Endothelial cell of umbilical vein (primary cell): ENCODE data around the gene CHADL. TPM values are rescaled to one million over a fixed set of nuclear protein-coding genes. Genes with fewer than 3 reads are reported as not detected.

Experiments used
- BruUV-seq: library from RNA; stranded (reverse); fragments of 400-500 nt; replicated peaks from 2 replicates; lab custom pipeline; 2021; lab: Mats Ljungman, UMichigan
- CTCF ChIA-PET: fragments of 300-600, 350-600 bp; sonication (Branson Sonifier 250); formaldehyde crosslinking; loops from one replicate; lab custom pipeline; 2021; ENCODE audit warnings: antibody characterized with exemption, inconsistent platforms; lab: Charles Lee
- POLR2A ChIA-PET: fragments of 300-600, 350-600 bp; sonication (Branson Sonifier 250); formaldehyde crosslinking; loops from one replicate; lab custom pipeline; 2021; ENCODE audit warnings: antibody characterized with exemption, inconsistent platforms; lab: Charles Lee
- DNase-seq: peaks from one replicate; pipeline ENCODE4 v3.0.0-alpha.2; 2011; ENCODE audit warnings: low read depth, low spot score
- FAIRE-seq: peaks from 2 replicates; lab custom pipeline; 2011; peaks lifted over from hg19 to GRCh38; lab: Jason Lieb, UNC
- H2AFZ ChIP-seq: 2 replicates; pipeline ENCODE4 v1.6.0; 2012; ENCODE audit warnings: low read depth, low read length, control low read depth, inconsistent platforms
- H3K27ac ChIP-seq: 2 replicates; pipeline ENCODE4 v1.5.1; 2011; ENCODE audit warnings: low read depth, mild to moderate bottlenecking, control low read depth, low read length, moderate library complexity; ENCODE audit not compliant: insufficient read depth
- H3K27me3 ChIP-seq, 2 experiments: 2 replicates each; pipeline versions ENCODE4 v1.6.0 to v1.6.1; 2011; ENCODE audit warnings: low read length in 2 of 2, mixed read lengths in 1 of 2; ENCODE audit not compliant: control insufficient read depth in 2 of 2, insufficient read depth in 2 of 2
- H3K36me3 ChIP-seq, 2 experiments: 2 replicates in 1 of 2; 3 replicates in 1 of 2; pipeline ENCODE4 v1.5.1; 2011; ENCODE audit warnings: low read length in 2 of 2, mild to moderate bottlenecking in 1 of 2, moderate library complexity in 1 of 2; ENCODE audit not compliant: control insufficient read depth in 2 of 2, insufficient read depth in 2 of 2; ENCODE audit errors: extremely low read depth in 1 of 2
- H3K4me1 ChIP-seq: 3 replicates; pipeline ENCODE4 v1.5.1; 2011; ENCODE audit warnings: mild to moderate bottlenecking, low read length; ENCODE audit not compliant: control insufficient read depth, insufficient read depth; ENCODE audit errors: extremely low read depth
- H3K4me2 ChIP-seq: 2 replicates; pipeline ENCODE4 v1.6.1; 2011; ENCODE audit warnings: low read length, control low read depth, mixed read lengths; ENCODE audit not compliant: insufficient read depth
- H3K4me3 ChIP-seq, 3 experiments: fragments of 200-600 bp in 1 of 3; sonication (generic), shearing (Covaris generic) in 1 of 3; replicated peaks in 1 of 3; 2 replicates each; pipeline ENCODE4 v1.5.1; 2011 to 2016; ENCODE audit warnings: control low read depth in 3 of 3, low read length in 3 of 3, mild to moderate bottlenecking in 2 of 3, inconsistent platforms in 1 of 3, low read depth in 1 of 3, moderate library complexity in 1 of 3; ENCODE audit not compliant: insufficient read depth in 1 of 3
- H3K79me2 ChIP-seq: 2 replicates; pipeline ENCODE4 v1.6.0; 2012; ENCODE audit warnings: low read length, inconsistent platforms; ENCODE audit not compliant: control insufficient read depth, insufficient read depth
- H3K9ac ChIP-seq: replicated peaks from 2 replicates; pipeline ENCODE3; 2011; ENCODE audit warnings: low read length, control low read depth; ENCODE audit not compliant: insufficient read depth; ENCODE audit errors: extremely low read depth
- H3K9me1 ChIP-seq: replicated peaks from 3 replicates; pipeline ENCODE4 v1.6.0; 2011; ENCODE audit warnings: mild to moderate bottlenecking, low read length; ENCODE audit not compliant: control insufficient read depth, insufficient read depth; ENCODE audit errors: extremely low read depth
- H3K9me3 ChIP-seq: replicated peaks from 2 replicates; pipeline ENCODE4 v1.5.1; 2012; ENCODE audit warnings: low read length, inconsistent platforms; ENCODE audit not compliant: control insufficient read depth, insufficient read depth
- H4K20me1 ChIP-seq: replicated peaks from 2 replicates; pipeline ENCODE3; 2011; ENCODE audit warnings: mild to moderate bottlenecking, low read length; ENCODE audit not compliant: control insufficient read depth, insufficient read depth; ENCODE audit errors: extremely low read depth
- EZH2 ChIP-seq: IDR thresholded peaks from 2 replicates; pipeline ENCODE4 v1.6.1; 2012; ENCODE audit warnings: borderline replicate concordance, low read depth, mild to moderate bottlenecking, moderate library complexity, low read length, inconsistent platforms; ENCODE audit not compliant: severe bottlenecking
- FOS ChIP-seq: IDR thresholded peaks from 2 replicates; pipeline ENCODE4 v1.6.1; 2011; ENCODE audit warnings: mild to moderate bottlenecking, low read length, moderate library complexity, borderline replicate concordance; ENCODE audit not compliant: insufficient read depth
- GATA2 ChIP-seq: IDR thresholded peaks from 2 replicates; pipeline ENCODE4 v1.7.0; 2011; ENCODE audit warnings: low read depth, mild to moderate bottlenecking, moderate library complexity, mixed read lengths, low read length; ENCODE audit not compliant: insufficient read length, insufficient read depth
- JUN ChIP-seq: IDR thresholded peaks from 2 replicates; pipeline ENCODE4 v1.6.1; 2011; ENCODE audit warnings: borderline replicate concordance, low read depth; ENCODE audit not compliant: insufficient read length, insufficient read depth
- MAX ChIP-seq: IDR thresholded peaks from 2 replicates; pipeline ENCODE4 v1.6.1; 2011; ENCODE audit not compliant: insufficient read depth, insufficient read length
- MYC ChIP-seq: IDR thresholded peaks from one replicate; pipeline ENCODE4 v1.6.1; 2011; ENCODE audit warnings: mild to moderate bottlenecking, low read depth, low read length
- POLR2A ChIP-seq: IDR thresholded peaks from 2 replicates; pipeline ENCODE4 v1.6.1; 2012; ENCODE audit warnings: low read depth, mild to moderate bottlenecking, control low read depth, low read length
- POLR2AphosphoS5 ChIP-seq: IDR thresholded peaks from 2 replicates; pipeline ENCODE4 v1.6.1; 2012; ENCODE audit warnings: low read depth, mild to moderate bottlenecking, control low read depth, low read length, moderate library complexity; ENCODE audit not compliant: insufficient read depth
- dilution Hi-C: fragments of 300-500 bp; cut with MboI; formaldehyde crosslinking; loops from one replicate; pipeline ENCODE4 v1.15.0; 2019; ENCODE audit warnings: low sequenced_read_pairs; ENCODE audit not compliant: extremely low pct_ligation_motif_present
- intact Hi-C: fragments of 100-400 bp; cut with micrococcal nuclease; formaldehyde crosslinking; loops from one replicate; pipeline ENCODE4 v1.10.0; 2022
- polyA plus RNA-seq, 4 experiments: library from polyadenylated mRNA; depleted of rRNA in 3 of 4; stranded (reverse) in 3 of 4; unstranded in 1 of 4; fragments of >200 nt; gene quantifications; 2 replicates each; pipeline versions ENCODE4 v1.2.1 to v1.2.3, GENCODE V29; 2011 to 2012; ENCODE audit warnings: missing spikeins in 1 of 4
- total RNA-seq: library from RNA; stranded (reverse); gene quantifications from 2 replicates; pipeline ENCODE4 v1.2.3, GENCODE V29; 2021
- TF ChIP-seq, protein P1 (sequence below), 2 donors: IDR thresholded peaks; 1 replicate in 1 of 2; 2 replicates in 1 of 2; pipeline ENCODE4 v1.5.1; 2011; ENCODE audit warnings: low read length in 2 of 2, mild to moderate bottlenecking in 2 of 2, moderate library complexity in 2 of 2, control low read depth in 1 of 2, inconsistent platforms in 1 of 2, low read depth in 1 of 2; ENCODE audit not compliant: insufficient read depth in 1 of 2; ENCODE audit errors: extremely low read depth in 1 of 2

The CHADL gene
- total and polyA plus RNA-seq, 2 donors (not counting 3 experiments of a cell fraction or from before 2014, with no cell fraction given): 0.69 to 1.1 TPM

DNA sequence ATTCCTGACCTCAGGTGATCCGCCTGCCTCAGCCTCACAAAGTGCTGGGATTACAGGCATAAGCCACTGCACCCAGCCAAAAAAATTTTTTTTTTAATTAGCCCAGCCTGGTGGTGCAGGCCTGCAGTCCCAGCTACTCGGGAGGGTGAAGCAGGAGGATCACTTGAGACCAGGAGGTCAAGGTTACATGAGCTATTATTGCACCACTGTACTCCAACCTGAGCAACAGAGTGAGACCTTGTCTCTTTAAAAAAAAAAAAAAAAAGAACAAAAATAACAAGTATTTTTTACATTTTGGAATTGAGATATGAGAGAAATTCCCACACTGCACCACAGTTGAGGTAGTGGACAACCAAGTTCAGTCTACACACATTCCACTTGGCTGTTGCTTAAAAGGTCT, 49.3 kb downstream of the CHADL start:
- Histone ChIP-seq H3K27me3 (no peaks in the 10 kb centered on the region), H3K9me3 (no peaks in the 10 kb centered on the region), H3K27ac (no peak overlapping the region), H3K36me3 (no peaks in the 10 kb centered on the region), H3K4me2 (no peak overlapping the region), H2AFZ (no peak overlapping the region), H3K4me3 (no peak overlapping the region), H3K9me1 (no peaks in the 10 kb centered on the region), H3K79me2 (no peaks in the 10 kb centered on the region), H3K4me1 (no peaks in the 10 kb centered on the region), H4K20me1 (no peaks in the 10 kb centered on the region), H3K9ac (no peak overlapping the region)
- POLR2A ChIA-PET: interaction anchor here (0.7 kb wide), 1 partner anchor 9 kb away, joined by 7 read pairs; no protein-coding TSS in a partner anchor
- intact Hi-C loops (loop anchor here (10.0 kb wide), 1 partner anchor 173 kb away; no protein-coding TSS in a partner anchor), dilution Hi-C loops (no loop called here)
- no TSS peak for BruUV-seq
- no peak for FAIRE-seq
- no peak for TF ChIP-seq GATA2
- TF ChIP-seq MAX: no peak
- TF ChIP-seq MYC: no peak
- no peak for TF ChIP-seq POLR2A
- TF ChIP-seq, protein P1, sequence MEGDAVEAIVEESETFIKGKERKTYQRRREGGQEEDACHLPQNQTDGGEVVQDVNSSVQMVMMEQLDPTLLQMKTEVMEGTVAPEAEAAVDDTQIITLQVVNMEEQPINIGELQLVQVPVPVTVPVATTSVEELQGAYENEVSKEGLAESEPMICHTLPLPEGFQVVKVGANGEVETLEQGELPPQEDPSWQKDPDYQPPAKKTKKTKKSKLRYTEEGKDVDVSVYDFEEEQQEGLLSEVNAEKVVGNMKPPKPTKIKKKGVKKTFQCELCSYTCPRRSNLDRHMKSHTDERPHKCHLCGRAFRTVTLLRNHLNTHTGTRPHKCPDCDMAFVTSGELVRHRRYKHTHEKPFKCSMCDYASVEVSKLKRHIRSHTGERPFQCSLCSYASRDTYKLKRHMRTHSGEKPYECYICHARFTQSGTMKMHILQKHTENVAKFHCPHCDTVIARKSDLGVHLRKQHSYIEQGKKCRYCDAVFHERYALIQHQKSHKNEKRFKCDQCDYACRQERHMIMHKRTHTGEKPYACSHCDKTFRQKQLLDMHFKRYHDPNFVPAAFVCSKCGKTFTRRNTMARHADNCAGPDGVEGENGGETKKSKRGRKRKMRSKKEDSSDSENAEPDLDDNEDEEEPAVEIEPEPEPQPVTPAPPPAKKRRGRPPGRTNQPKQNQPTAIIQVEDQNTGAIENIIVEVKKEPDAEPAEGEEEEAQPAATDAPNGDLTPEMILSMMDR (IDR thresholded peaks at IDR 0.05; ENCODE audit: extremely low read depth in 1 of 2, insufficient read depth in 1 of 2, low read depth in 1 of 2, low read length in 2 of 2): no peak
- TF ChIP-seq JUN: no peak
- TF ChIP-seq FOS: no peak
- no peak for TF ChIP-seq POLR2AphosphoS5
- no peak for TF ChIP-seq EZH2
- CTCF ChIA-PET: interaction anchor here (1.4 kb wide), 1 partner anchor 10 kb away, joined by 3 read pairs; no protein-coding TSS in a partner anchor
- DNase-seq: no peak
